HG02840 (cell line): ENCODE results near the gene LOXL1.

Experiments used
- ATAC-seq: cut with Tn5 transposase; IDR thresholded peaks from one replicate; pipeline ENCODE4 v1.9.1; 2021; ENCODE audit warnings: mild to moderate bottlenecking, moderate library complexity, moderate number of reproducible peaks; ENCODE audit not compliant: unreplicated experiment, low FRiP score

Gene LOXL1

DNA sequence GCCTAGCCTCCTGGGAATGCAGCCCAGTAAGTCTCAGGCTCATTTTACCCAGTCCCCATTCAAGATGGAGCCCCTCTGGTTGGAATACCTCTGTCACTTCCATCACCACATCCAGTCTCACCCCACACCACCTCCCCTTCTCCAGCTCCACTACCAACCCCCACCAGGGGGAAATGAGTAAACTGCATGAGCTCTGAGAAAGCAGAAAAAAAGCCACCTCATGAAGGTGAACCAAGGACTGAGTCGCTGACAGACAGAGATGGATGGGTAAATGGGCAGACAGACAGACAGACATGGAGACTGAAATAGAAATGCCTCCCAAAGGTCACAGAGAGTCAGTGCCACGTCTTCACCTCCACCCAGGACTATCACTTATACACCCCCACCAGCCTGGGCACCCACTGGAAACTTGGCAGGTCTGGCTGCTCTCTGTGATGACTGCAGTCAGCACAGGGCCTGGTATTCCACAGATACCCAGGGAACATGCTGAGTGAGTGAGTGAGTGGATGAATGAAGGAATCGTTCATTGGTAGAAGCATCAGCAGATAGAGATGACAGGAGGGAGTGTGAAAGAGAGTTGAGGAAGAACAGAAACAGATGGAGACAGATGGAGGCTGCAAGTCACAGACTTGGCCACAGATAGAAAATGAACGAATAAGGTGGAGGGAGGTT lies 4.9 kb upstream of the LOXL1 start:
- ATAC-seq, result no peak

DNA sequence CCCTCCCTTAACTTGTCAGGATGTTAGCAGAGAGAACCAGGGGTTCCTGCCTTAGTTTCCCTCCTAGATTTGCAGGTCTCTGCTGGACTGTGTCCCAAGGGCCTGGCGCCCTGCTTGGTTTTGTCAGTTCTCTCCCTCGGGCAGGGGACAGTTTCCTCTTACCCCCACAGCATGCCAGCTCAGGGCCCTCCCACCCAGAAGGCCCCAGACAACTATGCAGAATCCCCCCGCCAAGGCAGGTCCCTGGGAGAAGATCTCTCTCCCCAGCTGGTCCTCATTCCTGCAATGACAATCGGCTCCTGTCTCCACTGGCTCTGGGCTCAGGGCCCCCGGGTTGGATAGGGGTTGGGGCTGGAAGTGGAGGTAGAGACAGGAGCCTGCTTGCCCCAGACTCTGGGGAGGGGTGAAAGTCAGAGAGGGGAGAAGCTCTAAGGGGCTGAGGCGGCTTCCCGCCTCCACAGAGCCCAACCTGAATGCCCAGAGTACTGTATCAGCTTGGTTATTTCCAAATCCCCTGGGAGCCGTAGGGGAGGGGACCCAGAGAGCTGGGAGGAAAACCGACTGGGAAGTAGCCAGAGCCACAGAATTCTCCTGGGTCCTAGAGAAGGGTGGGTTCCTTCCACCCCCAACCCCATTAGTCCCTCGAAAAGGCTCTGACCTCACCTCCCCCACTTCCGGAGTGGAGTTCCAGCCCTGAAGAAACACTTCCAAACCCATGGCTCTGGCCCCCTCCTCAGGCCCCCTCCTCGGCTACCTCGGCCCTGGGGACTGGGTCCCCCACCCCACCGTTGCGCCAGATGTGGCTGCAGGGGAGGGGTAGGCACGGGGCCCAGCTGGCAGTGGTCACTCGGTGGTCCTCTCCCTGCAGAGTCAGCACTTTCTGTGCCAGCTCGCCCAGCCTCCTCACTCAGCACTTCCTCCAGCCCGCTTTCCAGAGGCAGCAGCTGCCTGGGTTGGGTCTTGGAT lies 3.8 kb upstream of the LOXL1 start:
- ATAC-seq, result no peak

- ATAC-seq, result no peak
These were observed 3.1 kb upstream of the LOXL1 start for GRCh38 chr15:73923156-73923487.

- ATAC-seq, result no peak
These were observed 2.6 kb upstream of the LOXL1 start for GRCh38 chr15:73923488-73924164.

GRCh38 chr15:73924171-73924921 lies 1.9 kb upstream of the LOXL1 start:
- no peak for ATAC-seq

DNA sequence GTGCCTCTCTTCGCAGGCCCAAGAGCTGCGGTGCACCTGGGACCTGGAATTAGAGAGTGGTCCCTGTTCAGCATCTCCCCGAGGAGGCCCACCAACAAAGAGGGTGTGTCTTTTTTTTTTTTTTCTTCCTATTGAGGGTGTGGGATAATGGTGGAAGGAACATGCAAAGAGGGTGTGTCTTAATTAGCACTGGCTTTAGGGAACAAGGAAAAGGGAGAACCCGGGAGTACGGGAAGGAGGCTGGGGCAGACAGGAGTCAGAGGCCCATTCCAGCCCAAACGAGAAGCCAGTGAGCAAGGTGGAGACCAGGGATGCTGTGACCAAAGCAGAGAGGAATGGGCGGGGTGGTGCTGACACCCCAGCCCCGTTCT lies 429 bp upstream of the LOXL1 start:
- no peak for ATAC-seq

GRCh38 chr15:73927003-73927475 lies 777 bp downstream of the LOXL1 start:
- ATAC-seq, result no peak

DNA sequence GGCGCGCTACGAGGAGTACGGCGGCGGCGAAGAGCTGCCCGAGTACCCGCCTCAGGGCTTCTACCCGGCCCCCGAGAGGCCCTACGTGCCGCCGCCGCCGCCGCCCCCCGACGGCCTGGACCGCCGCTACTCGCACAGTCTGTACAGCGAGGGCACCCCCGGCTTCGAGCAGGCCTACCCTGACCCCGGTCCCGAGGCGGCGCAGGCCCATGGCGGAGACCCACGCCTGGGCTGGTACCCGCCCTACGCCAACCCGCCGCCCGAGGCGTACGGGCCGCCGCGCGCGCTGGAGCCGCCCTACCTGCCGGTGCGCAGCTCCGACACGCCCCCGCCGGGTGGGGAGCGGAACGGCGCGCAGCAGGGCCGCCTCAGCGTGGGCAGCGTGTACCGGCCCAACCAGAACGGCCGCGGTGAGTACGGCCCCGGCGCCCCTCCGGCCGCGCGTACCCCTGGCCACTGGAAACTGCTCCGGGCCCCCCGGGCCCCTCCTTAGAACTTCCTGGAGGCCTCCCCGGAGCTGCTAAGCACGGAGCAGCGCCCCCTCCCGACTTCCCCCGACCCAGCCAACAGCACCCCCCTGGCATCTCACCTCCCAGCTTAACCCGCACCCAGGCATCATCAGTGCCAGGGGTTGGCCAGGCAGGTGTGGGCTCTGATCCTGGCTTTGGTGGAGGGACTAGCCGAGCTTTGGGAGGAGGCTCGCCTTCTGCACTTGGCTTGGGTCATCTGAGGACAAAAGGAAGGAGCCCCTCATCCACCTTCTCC lies 1.4 kb downstream of the LOXL1 start:
- no peak for ATAC-seq

GRCh38 chr15:73928241-73928579 lies 1.9 kb downstream of the LOXL1 start:
- ATAC-seq, result no peak

- no peak for ATAC-seq
These were observed 2.8 kb downstream of the LOXL1 start for GRCh38 chr15:73928971-73929627.

DNA sequence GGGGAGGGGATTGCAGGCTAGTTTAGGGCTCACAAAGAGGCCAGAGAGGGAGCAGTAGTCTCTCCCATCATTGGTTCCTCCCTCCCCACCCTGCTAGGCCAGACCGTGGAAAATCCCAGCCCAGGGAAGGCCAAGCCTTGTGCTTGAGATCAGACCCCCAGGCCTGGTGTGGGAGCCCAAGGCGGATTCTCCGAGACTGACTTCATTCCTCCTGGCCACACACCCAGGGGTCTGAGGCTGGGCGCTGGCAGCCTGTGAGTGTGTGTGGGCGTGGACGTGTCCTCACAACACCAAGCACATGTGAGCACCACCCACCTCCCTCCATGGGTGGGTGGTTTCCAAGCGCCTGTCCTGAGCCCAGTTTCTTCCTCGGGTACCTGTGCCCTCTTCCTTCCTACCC lies 4.1 kb downstream of the LOXL1 start:
- ATAC-seq, result no peak

DNA sequence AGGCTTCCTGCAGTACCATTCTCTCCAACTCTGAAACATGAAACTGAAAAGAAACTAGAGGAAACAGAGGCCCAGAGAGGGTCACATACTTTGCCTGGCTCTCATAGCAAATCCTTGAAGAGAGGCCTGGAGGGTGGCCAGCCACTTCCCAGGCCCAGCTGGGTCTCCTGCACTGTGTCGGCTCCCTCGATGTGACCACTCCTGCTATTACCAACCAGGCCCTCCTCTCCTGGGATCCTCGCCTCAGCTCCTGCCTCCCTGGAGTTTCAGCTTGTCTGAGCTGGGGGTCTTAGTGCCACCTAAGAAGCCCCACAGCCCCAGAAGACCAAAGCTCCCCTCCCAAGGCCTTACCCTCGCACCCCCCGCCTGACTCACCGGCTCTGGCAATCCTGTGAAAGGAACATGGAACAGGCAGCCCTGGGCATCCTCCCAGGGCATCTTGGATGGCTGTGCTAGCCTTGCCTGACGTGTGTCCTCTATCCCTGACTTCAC lies 4.6 kb downstream of the LOXL1 start:
- ATAC-seq, result no peak

- no peak for ATAC-seq
These were observed 5.2 kb downstream of the LOXL1 start for GRCh38 chr15:73931441-73931840.

DNA sequence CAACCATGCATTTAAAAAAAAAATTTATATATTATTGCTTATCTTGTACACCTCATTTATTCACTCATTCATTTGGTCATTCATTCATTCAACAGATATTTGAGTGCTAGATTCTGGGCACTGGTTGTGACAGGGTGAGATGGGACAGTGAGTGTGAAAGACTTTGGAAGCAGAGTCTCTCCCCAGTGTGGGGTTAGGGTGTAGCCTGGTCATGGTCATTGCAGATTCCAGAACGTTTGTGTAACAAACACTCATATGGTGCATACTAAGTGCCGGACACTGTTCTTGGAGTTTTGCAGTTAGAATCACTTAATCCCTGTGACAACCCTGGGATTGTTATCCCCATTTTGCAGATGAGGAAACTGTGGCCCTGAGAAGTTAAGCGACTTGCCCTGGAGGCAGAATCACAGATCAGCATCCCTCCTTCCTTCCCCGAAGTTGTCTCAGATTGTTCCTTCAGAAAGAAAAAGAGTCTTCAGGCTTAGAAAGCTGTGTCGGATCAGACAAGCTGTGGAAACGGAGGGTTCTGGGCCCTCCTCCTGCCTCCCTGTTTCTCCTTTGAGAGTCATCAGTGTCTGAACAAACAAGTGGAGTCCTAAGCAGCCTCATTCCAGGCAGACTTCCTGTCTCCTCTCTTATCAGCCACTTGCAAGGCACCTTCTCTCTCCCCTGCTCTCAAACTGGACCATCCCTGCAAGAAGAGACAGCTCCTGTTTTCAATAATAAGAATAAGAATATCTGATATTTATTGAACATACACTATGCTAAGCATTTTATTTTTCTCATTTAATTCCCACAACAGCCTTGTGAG lies 6.3 kb downstream of the LOXL1 start:
- no peak for ATAC-seq

- no peak for ATAC-seq
These were observed 8.0 kb downstream of the LOXL1 start for GRCh38 chr15:73934281-73934680.

DNA sequence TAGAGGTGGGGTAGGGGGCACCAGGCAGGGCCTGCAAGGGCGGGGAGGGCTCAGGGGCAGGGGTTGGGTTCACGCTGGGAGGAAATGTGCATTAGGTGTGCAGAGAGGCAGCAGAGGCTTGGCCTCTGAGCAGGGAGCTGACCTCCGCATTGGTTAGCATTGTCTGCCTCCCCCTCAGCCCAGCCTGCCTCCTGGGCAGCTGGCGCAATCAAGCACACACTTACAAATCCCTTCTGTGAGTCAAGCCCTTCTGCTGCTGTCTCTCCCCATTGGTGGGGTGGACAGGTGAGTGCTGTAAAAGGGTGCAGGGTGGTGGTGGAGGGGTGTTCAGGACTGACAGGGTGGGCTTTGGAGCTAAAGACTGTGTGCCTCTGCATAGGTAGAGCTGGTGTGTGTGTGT lies 9.3 kb downstream of the LOXL1 start:
- no peak for ATAC-seq

DNA sequence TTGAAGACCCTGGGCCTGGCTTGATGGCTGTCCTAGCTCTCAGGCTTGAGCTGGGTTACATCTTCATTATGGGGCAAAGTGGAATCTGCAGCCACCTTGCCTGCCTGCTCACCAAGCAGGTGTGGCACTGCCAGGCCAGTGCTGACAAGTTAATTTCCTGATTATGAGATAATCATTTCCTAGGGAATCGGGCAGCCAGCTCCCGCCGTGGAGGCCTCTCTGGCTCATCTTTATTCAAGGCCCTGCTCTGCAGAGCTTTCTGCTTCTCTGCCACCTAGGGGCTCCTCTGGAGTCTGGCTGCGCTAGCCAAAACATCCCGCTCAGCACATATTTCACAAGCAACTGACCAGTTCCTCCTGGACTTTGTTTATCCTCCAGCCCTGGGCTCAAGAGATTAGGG lies 9.9 kb downstream of the LOXL1 start:
- ATAC-seq, result no peak

- ATAC-seq, result no peak
These were observed 10.5 kb downstream of the LOXL1 start for GRCh38 chr15:73936588-73937290.
